Glutamatergic neuron (in vitro differentiated cells): ENCODE measurements around the gene KATNB1. TPM values are rescaled to one million over a fixed set of nuclear protein-coding genes. Genes with fewer than 3 reads are reported as not detected.

Experiments used
- DNase-seq: peaks from one replicate; pipeline ENCODE4 v3.0.0; 2022
- H3K27ac Mint-ChIP-seq: one replicate; pipeline ENCODE4 v1.8.0; 2020; ENCODE audit warnings: mild to moderate bottlenecking, mixed read lengths, inconsistent platforms; ENCODE audit not compliant: unreplicated experiment
- H3K27me3 Mint-ChIP-seq: one replicate; pipeline ENCODE4 v1.8.0; 2020; ENCODE audit warnings: mild to moderate bottlenecking, moderate library complexity, mixed read lengths, inconsistent platforms; ENCODE audit not compliant: unreplicated experiment
- H3K36me3 Mint-ChIP-seq: one replicate; pipeline ENCODE4 v1.8.0; 2020; ENCODE audit warnings: mild to moderate bottlenecking, mixed read lengths, inconsistent platforms; ENCODE audit not compliant: unreplicated experiment
- H3K4me1 Mint-ChIP-seq: one replicate; pipeline ENCODE4 v1.8.0; 2020; ENCODE audit warnings: mild to moderate bottlenecking, low read depth, mixed read lengths, inconsistent platforms; ENCODE audit not compliant: unreplicated experiment
- H3K4me3 Mint-ChIP-seq: one replicate; pipeline ENCODE4 v1.8.0; 2020; ENCODE audit warnings: mild to moderate bottlenecking, mixed read lengths, inconsistent platforms; ENCODE audit not compliant: unreplicated experiment
- H3K9me3 Mint-ChIP-seq: one replicate; pipeline ENCODE4 v1.8.0; 2020; ENCODE audit warnings: mild to moderate bottlenecking, moderate library complexity, mixed read lengths, inconsistent platforms; ENCODE audit not compliant: unreplicated experiment
- total RNA-seq: library from RNA; stranded (reverse); fragmentation: NEBNext Ultra II Directional; extraction: Animal tissue kit (Norgen Biotek cat#: 25700); gene quantifications from one replicate; pipeline ENCODE4 v1.2.1, GENCODE V29; 2021; ENCODE audit not compliant: unreplicated experiment
- TF ChIP-seq, protein P1 (sequence below): fragments of 200-600 bp; sonication (generic); IDR thresholded peaks from one replicate; pipeline ENCODE4 v1.5.0; 2021; ENCODE audit not compliant: partially characterized antibody, unreplicated experiment

The KATNB1 gene
- total RNA-seq, 1 donor from 2014 or later, result 74.4 TPM

DNA sequence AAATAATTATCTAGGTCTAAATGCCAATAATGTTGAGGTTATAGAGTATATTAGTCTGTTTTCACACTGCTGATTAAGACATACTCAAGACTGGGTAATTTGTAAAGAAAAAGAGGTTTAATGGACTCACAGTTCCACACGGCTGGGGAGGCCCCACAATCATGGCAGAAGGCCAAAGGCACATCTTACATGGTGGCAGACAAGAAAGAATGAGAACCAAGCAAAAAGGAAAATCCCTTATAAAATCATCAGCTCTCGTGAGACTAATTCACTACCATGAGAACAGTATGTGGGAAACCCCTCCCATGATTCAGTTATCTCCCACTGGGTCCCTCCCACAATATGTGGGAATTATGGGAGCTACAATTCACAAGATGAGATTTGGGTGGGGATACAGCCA, 2.9 kb upstream of the KATNB1 start:
- no peaks in the 10 kb centered on the region for H3K36me3 Mint-ChIP-seq
- DNase-seq, result no peak
- H3K27ac Mint-ChIP-seq, result no peak overlapping the region
- H3K27me3 Mint-ChIP-seq, result peaks cover 11% of the 10 kb centered on the region
- no peak overlapping the region for H3K4me3 Mint-ChIP-seq
- peaks cover 7% of the 10 kb centered on the region for H3K9me3 Mint-ChIP-seq
- peaks cover 12% of the 10 kb centered on the region for H3K4me1 Mint-ChIP-seq
- TF ChIP-seq, protein P1, sequence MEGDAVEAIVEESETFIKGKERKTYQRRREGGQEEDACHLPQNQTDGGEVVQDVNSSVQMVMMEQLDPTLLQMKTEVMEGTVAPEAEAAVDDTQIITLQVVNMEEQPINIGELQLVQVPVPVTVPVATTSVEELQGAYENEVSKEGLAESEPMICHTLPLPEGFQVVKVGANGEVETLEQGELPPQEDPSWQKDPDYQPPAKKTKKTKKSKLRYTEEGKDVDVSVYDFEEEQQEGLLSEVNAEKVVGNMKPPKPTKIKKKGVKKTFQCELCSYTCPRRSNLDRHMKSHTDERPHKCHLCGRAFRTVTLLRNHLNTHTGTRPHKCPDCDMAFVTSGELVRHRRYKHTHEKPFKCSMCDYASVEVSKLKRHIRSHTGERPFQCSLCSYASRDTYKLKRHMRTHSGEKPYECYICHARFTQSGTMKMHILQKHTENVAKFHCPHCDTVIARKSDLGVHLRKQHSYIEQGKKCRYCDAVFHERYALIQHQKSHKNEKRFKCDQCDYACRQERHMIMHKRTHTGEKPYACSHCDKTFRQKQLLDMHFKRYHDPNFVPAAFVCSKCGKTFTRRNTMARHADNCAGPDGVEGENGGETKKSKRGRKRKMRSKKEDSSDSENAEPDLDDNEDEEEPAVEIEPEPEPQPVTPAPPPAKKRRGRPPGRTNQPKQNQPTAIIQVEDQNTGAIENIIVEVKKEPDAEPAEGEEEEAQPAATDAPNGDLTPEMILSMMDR, result no peak

DNA sequence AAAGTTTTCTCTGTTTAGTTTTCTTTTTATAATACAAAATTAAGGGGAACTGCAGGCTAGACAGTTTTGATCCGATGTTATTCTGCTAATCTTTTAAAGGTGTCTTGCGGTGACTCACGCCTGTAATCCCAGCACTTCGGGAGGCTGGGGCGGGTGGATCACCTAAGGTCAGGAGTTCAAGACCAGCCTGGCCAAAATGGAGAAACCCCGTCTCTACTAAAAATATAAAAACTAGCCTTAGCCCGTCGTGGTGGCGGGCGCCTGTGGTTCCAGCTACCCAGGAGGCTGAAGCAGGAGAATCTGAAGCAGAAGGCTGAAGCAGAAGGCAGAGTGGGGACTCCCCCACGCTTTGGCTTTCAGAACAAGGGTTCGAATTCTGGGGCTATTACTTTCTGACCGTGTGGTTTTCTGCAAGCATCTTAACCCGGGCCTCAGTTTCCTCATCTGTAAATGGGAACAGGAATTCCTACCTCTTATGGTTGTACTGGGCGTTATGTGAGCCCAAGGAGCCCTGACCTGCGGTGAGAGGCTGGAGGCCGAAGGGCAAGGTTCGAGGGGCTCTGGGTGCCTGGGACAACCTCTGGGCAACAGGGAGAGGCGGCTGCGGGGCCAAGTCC, 1.2 kb upstream of the KATNB1 start:
- Mint-ChIP-seq H3K27ac (peak overlapping the region; percentile 99), H3K36me3 (no peaks in the 10 kb centered on the region), H3K4me3 (peak overlapping the region; percentile 95), H3K27me3 (peaks cover 10% of the 10 kb centered on the region), H3K4me1 (peaks cover 16% of the 10 kb centered on the region), H3K9me3 (peaks cover 7% of the 10 kb centered on the region)
- TF ChIP-seq, protein P1, result no peak
- no peak for DNase-seq

DNA sequence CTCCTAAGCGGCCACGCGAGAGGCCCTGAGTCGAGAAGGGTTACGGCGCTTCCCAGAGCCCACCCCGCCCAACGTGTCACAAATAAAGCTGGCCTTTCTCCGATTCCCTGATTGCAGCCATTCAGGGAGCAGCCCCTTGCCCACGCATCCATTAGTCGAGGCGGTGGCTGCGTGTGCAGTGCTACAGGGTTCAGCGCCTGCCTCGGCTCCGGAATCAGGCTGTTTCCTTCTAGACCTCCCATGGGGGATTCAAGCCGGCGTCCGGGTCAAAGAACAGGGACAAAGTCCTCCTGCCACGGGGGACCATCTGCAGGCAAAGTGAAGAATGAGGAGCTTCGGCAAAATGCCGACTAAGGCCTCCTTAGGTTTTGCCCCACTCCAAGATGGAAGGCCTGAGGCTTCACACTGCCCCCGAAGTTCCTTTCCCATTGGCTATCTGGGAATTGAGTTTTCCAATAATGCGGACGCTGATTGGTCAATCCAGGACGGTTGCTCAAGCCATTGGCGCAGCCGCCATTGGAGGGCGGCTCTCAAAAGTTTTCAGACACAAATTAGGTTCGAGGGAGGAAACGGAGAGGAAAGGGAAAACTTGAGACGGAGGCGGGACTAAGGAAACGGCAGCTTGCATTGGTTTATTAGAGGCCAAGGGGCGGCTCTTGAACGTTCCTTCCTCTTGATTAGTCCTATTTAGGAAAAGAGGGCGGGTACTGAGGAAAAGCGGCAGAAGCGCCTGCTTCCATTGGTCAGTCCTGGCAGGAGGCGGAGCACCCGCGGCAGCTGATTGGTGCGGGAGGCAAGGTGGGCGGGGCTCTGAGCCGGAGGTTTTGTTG, 430 bp upstream of the KATNB1 start:
- Mint-ChIP-seq H3K9me3 (peaks cover 7% of the 10 kb centered on the region), H3K4me1 (peaks cover 16% of the 10 kb centered on the region), H3K27me3 (peaks cover 10% of the 10 kb centered on the region), H3K36me3 (no peaks in the 10 kb centered on the region), H3K27ac (peak overlapping the region; percentile 99), H3K4me3 (peak overlapping the region; percentile 95)
- DNase-seq, result peak; percentile 99
- TF ChIP-seq, protein P1, result no peak

DNA sequence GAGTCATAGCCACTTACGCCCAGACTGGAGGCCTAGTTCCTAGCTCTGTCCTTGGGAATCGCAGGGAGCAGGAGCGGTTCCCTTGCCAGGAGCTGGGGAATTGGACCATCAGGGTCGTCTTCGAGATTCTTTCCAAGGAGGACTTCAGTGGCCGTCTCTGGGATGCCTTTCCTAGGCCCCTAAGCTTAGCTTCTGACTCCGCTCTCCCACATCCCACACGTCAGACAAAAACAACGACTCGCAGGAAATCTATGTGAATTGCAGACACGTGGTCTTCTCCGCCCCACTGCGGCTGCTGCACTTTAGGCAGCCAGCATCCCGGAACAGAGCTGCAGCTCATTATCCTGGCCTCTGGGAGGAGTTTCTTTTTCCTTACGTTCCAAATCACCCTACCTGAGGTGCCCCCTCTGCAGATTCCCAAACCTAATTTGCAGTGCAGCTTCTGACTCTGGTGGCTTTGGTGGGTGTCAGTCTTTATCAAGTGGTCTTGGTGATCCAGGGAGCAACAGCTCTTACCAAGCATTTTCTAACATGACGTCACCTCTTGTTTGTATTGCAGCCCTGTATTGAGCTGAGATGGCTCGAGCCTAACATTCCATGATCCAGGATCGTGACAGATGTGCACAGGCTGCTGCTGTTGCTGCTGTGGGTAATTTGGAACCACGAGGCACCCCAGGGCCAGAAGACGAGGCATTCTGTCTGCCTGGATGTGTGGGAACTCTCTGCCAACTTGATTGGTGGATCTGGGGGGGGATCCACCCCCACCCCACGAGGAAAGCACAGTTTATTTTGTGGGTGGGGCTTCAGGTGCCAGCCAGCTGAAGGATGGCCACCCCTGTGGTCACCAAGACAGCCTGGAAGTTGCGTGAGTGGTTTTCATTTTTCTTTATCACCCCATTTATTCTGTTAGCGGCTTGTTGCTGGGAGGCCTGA, 1.1 kb downstream of the KATNB1 start:
- Mint-ChIP-seq H3K36me3 (no peaks in the 10 kb centered on the region), H3K27ac (peak overlapping the region; percentile 99), H3K27me3 (peaks cover 10% of the 10 kb centered on the region), H3K4me3 (peak overlapping the region; percentile 95), H3K4me1 (peaks cover 23% of the 10 kb centered on the region), H3K9me3 (peaks cover 7% of the 10 kb centered on the region)
- TF ChIP-seq, protein P1, result no peak
- DNase-seq, result no peak
